Retinal pigment epithelial cell (primary cell): ENCODE results near the gene VWC2.

Experiments used
- DNase-seq: peaks from one replicate; pipeline ENCODE4 v3.0.0-alpha.2; 2010; ENCODE audit warnings: low read depth
- H3K4me3 ChIP-seq: 2 replicates; pipeline ENCODE4 v1.5.1; 2011; ENCODE audit warnings: mild to moderate bottlenecking, low read length, control low read depth, moderate library complexity
- CTCF ChIP-seq: conservative IDR thresholded peaks from 2 replicates; pipeline ENCODE4 v1.5.1; 2011; ENCODE audit warnings: low read depth, low read length, control low read depth, inconsistent platforms

The VWC2 gene

GRCh38 chr7:49774459-49775064 lies 1.1 kb downstream of the VWC2 start:
- TF ChIP-seq CTCF = no peak
- no peak for DNase-seq
- H3K4me3 ChIP-seq = no peak overlapping the region

DNA sequence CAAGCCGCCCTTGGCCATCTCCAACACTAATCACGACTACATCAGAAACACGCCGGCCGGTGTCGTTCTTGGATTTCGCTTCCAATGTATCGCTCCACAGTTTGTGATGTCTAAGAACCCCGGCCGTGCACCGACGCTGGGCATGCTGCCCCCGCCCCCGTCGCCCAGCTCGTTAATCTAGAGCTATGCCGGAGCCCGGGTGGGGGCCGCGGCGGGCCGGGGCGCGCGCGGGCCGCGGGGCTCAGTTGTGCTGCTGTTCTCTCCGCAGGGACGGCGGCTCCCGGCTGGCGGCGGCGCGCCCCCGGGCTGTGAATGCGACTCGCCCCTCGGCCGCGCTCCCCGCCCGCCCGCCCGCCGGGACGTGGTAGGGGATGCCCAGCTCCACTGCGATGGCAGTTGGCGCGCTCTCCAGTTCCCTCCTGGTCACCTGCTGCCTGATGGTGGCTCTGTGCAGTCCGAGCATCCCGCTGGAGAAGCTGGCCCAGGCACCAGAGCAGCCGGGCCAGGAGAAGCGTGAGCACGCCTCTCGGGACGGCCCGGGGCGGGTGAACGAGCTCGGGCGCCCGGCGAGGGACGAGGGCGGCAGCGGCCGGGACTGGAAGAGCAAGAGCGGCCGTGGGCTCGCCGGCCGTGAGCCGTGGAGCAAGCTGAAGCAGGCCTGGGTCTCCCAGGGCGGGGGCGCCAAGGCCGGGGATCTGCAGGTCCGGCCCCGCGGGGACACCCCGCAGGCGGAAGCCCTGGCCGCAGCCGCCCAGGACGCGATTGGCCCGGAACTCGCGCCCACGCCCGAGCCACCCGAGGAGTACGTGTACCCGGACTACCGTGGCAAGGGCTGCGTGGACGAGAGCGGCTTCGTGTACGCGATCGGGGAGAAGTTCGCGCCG lies 1.9 kb downstream of the VWC2 start:
- TF ChIP-seq CTCF = no peak
- no peak for DNase-seq
- H3K4me3 ChIP-seq = no peak overlapping the region

DNA sequence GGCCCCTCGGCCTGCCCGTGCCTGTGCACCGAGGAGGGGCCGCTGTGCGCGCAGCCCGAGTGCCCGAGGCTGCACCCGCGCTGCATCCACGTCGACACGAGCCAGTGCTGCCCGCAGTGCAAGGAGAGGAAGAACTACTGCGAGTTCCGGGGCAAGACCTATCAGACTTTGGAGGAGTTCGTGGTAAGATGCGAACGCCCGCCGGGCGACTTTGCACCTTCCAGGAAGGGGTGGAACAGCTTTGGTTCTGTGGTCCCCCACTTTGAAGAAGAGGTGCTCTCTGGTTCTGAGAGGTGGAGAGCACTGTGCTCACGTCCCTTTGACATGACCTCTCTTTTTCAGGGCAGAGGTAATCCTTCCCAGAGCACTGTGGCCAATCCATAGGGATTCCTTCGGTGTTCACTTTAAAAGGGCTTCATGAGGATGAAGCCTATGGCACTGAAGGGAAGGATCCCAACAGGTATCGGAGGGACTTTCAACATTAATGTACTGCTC lies 2.6 kb downstream of the VWC2 start:
- no peak for TF ChIP-seq CTCF
- DNase-seq = no peak
- no peak overlapping the region for H3K4me3 ChIP-seq

GRCh38 chr7:49776994-49777393 lies 3.6 kb downstream of the VWC2 start:
- no peak for DNase-seq
- H3K4me3 ChIP-seq = no peak overlapping the region
- peak; percentile 38 for TF ChIP-seq CTCF

DNA sequence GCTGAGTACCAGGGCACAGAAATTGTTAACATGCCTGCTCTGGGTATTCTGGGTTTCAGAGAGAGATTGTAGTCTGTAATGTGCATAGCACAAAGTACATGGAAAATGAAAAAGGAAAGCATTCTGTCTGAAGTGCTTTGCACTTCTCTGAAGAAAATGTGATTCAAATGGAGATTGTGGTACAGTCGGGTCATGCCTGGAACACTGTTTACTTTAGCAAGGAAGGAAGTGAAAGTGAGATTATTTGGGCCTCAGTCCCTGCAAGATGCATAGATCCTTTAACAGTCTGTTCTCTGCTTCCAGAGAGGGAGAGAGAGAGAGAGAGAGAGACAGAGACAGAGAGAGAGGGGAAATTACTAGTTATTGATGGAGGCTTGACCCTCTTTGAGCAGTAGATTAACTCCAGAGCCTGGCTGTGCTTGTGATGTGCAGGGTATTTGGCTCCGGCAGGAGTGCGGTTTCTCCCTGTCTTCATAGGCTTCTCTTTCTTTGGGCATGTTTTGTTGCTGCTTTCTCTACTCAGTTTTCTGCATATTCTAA lies 5.4 kb downstream of the VWC2 start:
- DNase-seq = no peak
- no peak for TF ChIP-seq CTCF
- H3K4me3 ChIP-seq = no peak overlapping the region

DNA sequence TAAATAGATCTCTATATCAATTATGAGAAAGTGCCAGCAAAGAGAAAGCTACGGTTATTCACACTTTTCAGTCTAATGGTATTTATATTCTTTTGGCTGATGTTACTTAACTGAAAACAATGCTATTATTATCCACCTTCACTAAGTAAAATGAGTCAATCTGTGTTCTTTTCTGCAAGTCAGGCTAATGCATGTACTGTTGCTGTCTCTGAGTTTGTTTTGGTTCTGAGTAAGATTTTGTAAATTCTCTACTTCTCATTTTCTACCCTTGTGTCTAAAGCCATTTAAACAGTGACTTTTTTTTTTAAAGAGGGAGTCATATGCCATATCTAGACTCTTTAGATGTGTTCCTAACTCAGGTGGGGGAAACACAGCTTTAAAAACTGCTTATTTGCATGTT lies 7.5 kb downstream of the VWC2 start:
- no peak for DNase-seq
- no peak for TF ChIP-seq CTCF
- H3K4me3 ChIP-seq = no peak overlapping the region
